ENCODE measurements around the gene CHST1.

Gene CHST1

GRCh38 chr11:45679806-45680205 lies 14.4 kb upstream of the CHST1 start:
- TF ChIP-seq TAF1 (IDR thresholded peaks at IDR 0.05; ENCODE audit: borderline replicate concordance, insufficient read depth, low read length), result no peak
- TF ChIP-seq FOXP2 (optimal IDR thresholded peaks at IDR 0.05; ENCODE audit: borderline replicate concordance, extremely low read depth, extremely low read length, insufficient read depth), result no peak
- no peak for TF ChIP-seq SIN3A (IDR thresholded peaks at IDR 0.05; ENCODE audit: borderline replicate concordance, insufficient read depth, low read length)
- TF ChIP-seq, protein P1, sequence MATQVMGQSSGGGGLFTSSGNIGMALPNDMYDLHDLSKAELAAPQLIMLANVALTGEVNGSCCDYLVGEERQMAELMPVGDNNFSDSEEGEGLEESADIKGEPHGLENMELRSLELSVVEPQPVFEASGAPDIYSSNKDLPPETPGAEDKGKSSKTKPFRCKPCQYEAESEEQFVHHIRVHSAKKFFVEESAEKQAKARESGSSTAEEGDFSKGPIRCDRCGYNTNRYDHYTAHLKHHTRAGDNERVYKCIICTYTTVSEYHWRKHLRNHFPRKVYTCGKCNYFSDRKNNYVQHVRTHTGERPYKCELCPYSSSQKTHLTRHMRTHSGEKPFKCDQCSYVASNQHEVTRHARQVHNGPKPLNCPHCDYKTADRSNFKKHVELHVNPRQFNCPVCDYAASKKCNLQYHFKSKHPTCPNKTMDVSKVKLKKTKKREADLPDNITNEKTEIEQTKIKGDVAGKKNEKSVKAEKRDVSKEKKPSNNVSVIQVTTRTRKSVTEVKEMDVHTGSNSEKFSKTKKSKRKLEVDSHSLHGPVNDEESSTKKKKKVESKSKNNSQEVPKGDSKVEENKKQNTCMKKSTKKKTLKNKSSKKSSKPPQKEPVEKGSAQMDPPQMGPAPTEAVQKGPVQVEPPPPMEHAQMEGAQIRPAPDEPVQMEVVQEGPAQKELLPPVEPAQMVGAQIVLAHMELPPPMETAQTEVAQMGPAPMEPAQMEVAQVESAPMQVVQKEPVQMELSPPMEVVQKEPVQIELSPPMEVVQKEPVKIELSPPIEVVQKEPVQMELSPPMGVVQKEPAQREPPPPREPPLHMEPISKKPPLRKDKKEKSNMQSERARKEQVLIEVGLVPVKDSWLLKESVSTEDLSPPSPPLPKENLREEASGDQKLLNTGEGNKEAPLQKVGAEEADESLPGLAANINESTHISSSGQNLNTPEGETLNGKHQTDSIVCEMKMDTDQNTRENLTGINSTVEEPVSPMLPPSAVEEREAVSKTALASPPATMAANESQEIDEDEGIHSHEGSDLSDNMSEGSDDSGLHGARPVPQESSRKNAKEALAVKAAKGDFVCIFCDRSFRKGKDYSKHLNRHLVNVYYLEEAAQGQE (IDR thresholded peaks at IDR 0.05; ENCODE audit: insufficient read depth in 1 of 2, low read depth in 2 of 2, low read length in 2 of 2), result no peak
- TF ChIP-seq POLR2AphosphoS5 (IDR thresholded peaks at IDR 0.05; ENCODE audit: low read depth, low read length), result no peak

GRCh38 chr11:45678976-45679375 lies 13.6 kb upstream of the CHST1 start:
- no peak for TF ChIP-seq SIN3A (IDR thresholded peaks at IDR 0.05; ENCODE audit: borderline replicate concordance, insufficient read depth, low read length)
- no peak for TF ChIP-seq FOXP2 (optimal IDR thresholded peaks at IDR 0.05; ENCODE audit: borderline replicate concordance, extremely low read depth, extremely low read length, insufficient read depth)
- TF ChIP-seq TAF1 (IDR thresholded peaks at IDR 0.05; ENCODE audit: borderline replicate concordance, insufficient read depth, low read length), result no peak
- TF ChIP-seq, protein P1 (IDR thresholded peaks at IDR 0.05; ENCODE audit: insufficient read depth in 1 of 2, low read depth in 2 of 2, low read length in 2 of 2), result no peak

- TF ChIP-seq SIN3A (IDR thresholded peaks at IDR 0.05; ENCODE audit: borderline replicate concordance, insufficient read depth, low read length) (no peak), POLR2AphosphoS5 (IDR thresholded peaks at IDR 0.05; ENCODE audit: low read depth, low read length) (no peak), FOXP2 (optimal IDR thresholded peaks at IDR 0.05; ENCODE audit: borderline replicate concordance, extremely low read depth, extremely low read length, insufficient read depth) (no peak), TAF1 (IDR thresholded peaks at IDR 0.05; ENCODE audit: borderline replicate concordance, insufficient read depth, low read length) (no peak)
- TF ChIP-seq, protein P1 (IDR thresholded peaks at IDR 0.05; ENCODE audit: insufficient read depth in 1 of 2, low read depth in 2 of 2, low read length in 2 of 2), result no peak
Measured at GRCh38 chr11:45677770-45678512, 12.5 kb upstream of the CHST1 start.

DNA sequence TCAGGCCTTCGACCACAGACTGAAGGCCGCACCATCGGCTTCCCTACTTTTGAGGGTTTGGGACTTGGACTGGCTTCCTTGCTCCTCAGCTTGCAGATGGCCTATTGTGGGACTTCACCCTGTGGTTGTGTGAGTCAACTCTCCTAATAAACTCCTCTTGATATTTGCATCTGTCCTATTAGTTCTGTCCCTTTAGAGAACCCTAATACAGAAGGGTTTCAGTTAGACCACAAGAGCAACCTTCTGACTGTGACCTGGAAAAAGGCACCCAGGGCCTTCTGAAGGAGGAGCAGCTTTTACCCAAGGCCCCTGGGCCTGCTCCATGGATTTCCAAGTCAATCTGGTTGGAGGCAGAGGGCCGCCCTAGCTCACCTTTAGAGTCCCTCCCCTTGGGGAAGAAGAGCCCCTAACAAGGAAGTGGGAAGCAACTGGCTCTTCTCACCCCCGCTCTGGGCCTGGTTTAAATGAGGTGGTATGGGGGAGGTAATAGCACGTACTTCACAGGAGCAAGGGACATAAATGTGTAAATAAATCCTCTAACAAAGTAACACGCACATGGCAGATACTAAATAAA lies 11.2 kb upstream of the CHST1 start:
- TF ChIP-seq POLR2AphosphoS5 (IDR thresholded peaks at IDR 0.05; ENCODE audit: low read depth, low read length) (no peak), FOXP2 (optimal IDR thresholded peaks at IDR 0.05; ENCODE audit: borderline replicate concordance, extremely low read depth, extremely low read length, insufficient read depth) (no peak), TAF1 (IDR thresholded peaks at IDR 0.05; ENCODE audit: borderline replicate concordance, insufficient read depth, low read length) (no peak), SIN3A (IDR thresholded peaks at IDR 0.05; ENCODE audit: borderline replicate concordance, insufficient read depth, low read length) (no peak)
- TF ChIP-seq, protein P1 (IDR thresholded peaks at IDR 0.05; ENCODE audit: insufficient read depth in 1 of 2, low read depth in 2 of 2, low read length in 2 of 2), result no peak

Data from PFSK-1 (cell line).